ELF-1 (cell line): Measurements from ENCODE around the gene KLK3.
"Not testable (repeated sequence)": the region's sequence is repeated elsewhere in the genome, so short reads cannot be mapped to it uniquely, and the experiment has no call there.

Source experiments
- DNase-seq: peaks from one replicate; pipeline ENCODE4 v3.0.0-alpha.2; 2016; ENCODE audit warnings: low read depth, low spot score

KLK3 gene

GRCh38 chr19:50854636-50855410 is at the start of gene KLK3:
KLK3 (plus strand) TSS chr19:50854915; CDS start chr19:50854956, 41 bp downstream.
- DNase-seq: no peak

- DNase-seq: no peak
These were observed 45.9 kb upstream of the KLK3 start for GRCh38 chr19:50808856-50809255.

- not testable (repeated sequence) for DNase-seq
These were observed 43.0 kb upstream of the KLK3 start for GRCh38 chr19:50811622-50812238.

- no peak for DNase-seq
These were observed 42.2 kb upstream of the KLK3 start for GRCh38 chr19:50812474-50812873.

GRCh38 chr19:50814883-50815282 is 39.8 kb upstream of the KLK3 start:
- DNase-seq: no peak

- no peak for DNase-seq
These were observed 39.3 kb upstream of the KLK3 start for GRCh38 chr19:50815439-50815838.

GRCh38 chr19:50817941-50818858 is 36.5 kb upstream of the KLK3 start:
- DNase-seq: peak; percentile 86

GRCh38 chr19:50818859-50819472 is 35.7 kb upstream of the KLK3 start:
- no peak for DNase-seq

- no peak for DNase-seq
These were observed 35.1 kb upstream of the KLK3 start for GRCh38 chr19:50819636-50820035.

GRCh38 chr19:50820086-50820485 is 34.6 kb upstream of the KLK3 start:
- DNase-seq: no peak

- DNase-seq: no peak
These were observed 34.0 kb upstream of the KLK3 start for GRCh38 chr19:50820549-50821247.

- no peak for DNase-seq
These were observed 33.5 kb upstream of the KLK3 start for GRCh38 chr19:50821248-50821612.

- no peak for DNase-seq
These were observed 33.1 kb upstream of the KLK3 start for GRCh38 chr19:50821622-50822021.

GRCh38 chr19:50822661-50823208 is 32.0 kb upstream of the KLK3 start:
- DNase-seq: no peak

- DNase-seq: no peak
These were observed 31.2 kb upstream of the KLK3 start, which contains the start of gene KLK1 for GRCh38 chr19:50823389-50824042. KLK1 (minus strand) TSS chr19:50823787; CDS start chr19:50823748, 39 bp downstream.

GRCh38 chr19:50826492-50827240 is 28.0 kb upstream of the KLK3 start:
- no peak for DNase-seq

GRCh38 chr19:50827476-50827875 is 27.2 kb upstream of the KLK3 start:
- DNase-seq: no peak

- DNase-seq: no peak
These were observed 24.9 kb upstream of the KLK3 start for GRCh38 chr19:50829801-50830200.

- DNase-seq: no peak
These were observed 24.3 kb upstream of the KLK3 start for GRCh38 chr19:50830266-50831025.
